Lower leg skin (tissue), 3 donors: ENCODE data around the gene C1orf50.

ENCODE experiments used
- CTCF ChIP-seq, 3 donors: fragments of 450-650 bp; IDR thresholded peaks; one replicate each; pipeline ENCODE4 v1.5.1; 2016; ENCODE audit warnings: antibody characterized with exemption in 3 of 3, mild to moderate bottlenecking in 3 of 3, moderate library complexity in 2 of 3
- POLR2A ChIP-seq, 2 donors: fragments of 450-650 bp; IDR thresholded peaks; one replicate each; pipeline ENCODE4 v1.6.1; 2016 to 2017; ENCODE audit warnings: antibody characterized with exemption in 2 of 2, mild to moderate bottlenecking in 1 of 2, moderate library complexity in 1 of 2

GRCh38 chr1:42743317-42744147 is 23.5 kb upstream of the C1orf50 start:
- TF ChIP-seq CTCF (IDR thresholded peaks at IDR 0.05) (no peak), POLR2A (IDR thresholded peaks at IDR 0.05) (no peak)
